Keratinocyte (primary cell): ENCODE data around the gene SMIM23. TPM values are rescaled to one million over a fixed set of nuclear protein-coding genes. Genes with fewer than 3 reads are reported as not detected.

Experiments used
- DNase-seq: peaks from one replicate; pipeline ENCODE4 v3.0.0-alpha.2; 2011; ENCODE audit warnings: low read depth, missing footprints, low spot score
- FAIRE-seq: peaks from 2 replicates; lab custom pipeline; 2011; peaks lifted over from hg19 to GRCh38; lab: Jason Lieb, UNC
- H2AFZ ChIP-seq: 2 replicates; pipeline ENCODE4 v1.6.0; 2012; ENCODE audit warnings: low read length, control low read depth, inconsistent platforms; ENCODE audit not compliant: control insufficient read depth
- H3K27ac ChIP-seq: 2 replicates; pipeline ENCODE4 v1.5.1; 2011; ENCODE audit warnings: low read length; ENCODE audit not compliant: control insufficient read depth, insufficient read depth
- H3K27me3 ChIP-seq: 3 replicates; pipeline ENCODE4 v1.6.0; 2011; ENCODE audit warnings: low read length; ENCODE audit not compliant: control insufficient read depth, insufficient read depth; ENCODE audit errors: extremely low read depth
- H3K36me3 ChIP-seq, 2 experiments: 2 replicates in 1 of 2; 3 replicates in 1 of 2; pipeline ENCODE4 v1.5.1; 2011; ENCODE audit warnings: low read length in 2 of 2, mild to moderate bottlenecking in 1 of 2; ENCODE audit not compliant: control insufficient read depth in 2 of 2, insufficient read depth in 2 of 2; ENCODE audit errors: extremely low read depth in 1 of 2
- H3K4me1 ChIP-seq: 3 replicates; pipeline ENCODE4 v1.5.1; 2011; ENCODE audit warnings: low read length; ENCODE audit not compliant: control insufficient read depth, insufficient read depth; ENCODE audit errors: extremely low read depth
- H3K4me2 ChIP-seq: 3 replicates; pipeline ENCODE4 v1.6.0; 2011; ENCODE audit warnings: low read depth, low read length; ENCODE audit not compliant: control insufficient read depth, insufficient read depth; ENCODE audit errors: extremely low read depth
- H3K4me3 ChIP-seq, 3 experiments: fragments of 200-600 bp in 1 of 3; sonication (generic) in 1 of 3; 2 replicates in 2 of 3; 3 replicates in 1 of 3; pipeline ENCODE4 v1.5.1; 2011 to 2016; ENCODE audit warnings: low read length in 3 of 3, mild to moderate bottlenecking in 3 of 3, control low read depth in 2 of 3, inconsistent platforms in 1 of 3, low read depth in 1 of 3, mixed read lengths in 1 of 3, mixed run types in 1 of 3, moderate library complexity in 1 of 3; ENCODE audit not compliant: control insufficient read depth in 2 of 3, insufficient read depth in 2 of 3; ENCODE audit errors: extremely low read depth in 1 of 3
- H3K79me2 ChIP-seq: 2 replicates; pipeline ENCODE4 v1.6.0; 2012; ENCODE audit warnings: low read length; ENCODE audit not compliant: control insufficient read depth, insufficient read depth
- H3K9ac ChIP-seq: 3 replicates; pipeline ENCODE4 v1.6.0; 2011; ENCODE audit warnings: low read length; ENCODE audit not compliant: control insufficient read depth, insufficient read depth; ENCODE audit errors: extremely low read depth
- H3K9me1 ChIP-seq: 3 replicates; pipeline ENCODE4 v1.6.0; 2011; ENCODE audit warnings: low read length; ENCODE audit not compliant: control insufficient read depth, insufficient read depth; ENCODE audit errors: extremely low read depth
- H3K9me3 ChIP-seq: 2 replicates; pipeline ENCODE4 v1.5.1; 2012; ENCODE audit warnings: low read depth, low read length; ENCODE audit not compliant: control insufficient read depth
- H4K20me1 ChIP-seq: 3 replicates; pipeline ENCODE4 v1.6.0; 2011; ENCODE audit warnings: low read length; ENCODE audit not compliant: control insufficient read depth, insufficient read depth; ENCODE audit errors: extremely low read depth
- CTCF ChIP-seq, 3 experiments: IDR thresholded peaks in 1 of 3; conservative IDR thresholded peaks in 1 of 3; optimal IDR thresholded peaks in 1 of 3; 2 replicates in 2 of 3; 3 replicates in 1 of 3; pipeline versions ENCODE3 to v1.5.1; 2011; ENCODE audit warnings: low read length in 3 of 3, mild to moderate bottlenecking in 3 of 3, moderate library complexity in 2 of 3, control low read depth in 1 of 3, inconsistent platforms in 1 of 3; ENCODE audit not compliant: insufficient read depth in 2 of 3; ENCODE audit errors: extremely low read depth in 1 of 3
- EZH2 ChIP-seq: IDR thresholded peaks from one replicate; pipeline ENCODE4 v1.6.1; 2012; ENCODE audit warnings: inconsistent platforms, mild to moderate bottlenecking, low read length, moderate library complexity
- dilution Hi-C: fragments of 300-500 bp; cut with MboI; formaldehyde crosslinking; loops from one replicate; pipeline ENCODE4 v1.7.0; 2020; ENCODE audit warnings: low sequenced_read_pairs; ENCODE audit not compliant: extremely low pct_ligation_motif_present
- polyA plus RNA-seq, 5 experiments: library from polyadenylated mRNA; depleted of rRNA in 3 of 5; stranded (reverse) in 3 of 5; stranded (forward) in 1 of 5; unstranded in 1 of 5; fragments of >200 nt; gene quantifications; 1 replicate in 1 of 5; 2 replicates in 3 of 5; 3 replicates in 1 of 5; pipeline versions ENCODE4 v1.2.1 to v1.2.3, GENCODE V29; 2011 to 2012; ENCODE audit warnings: missing spikeins in 2 of 5, low read depth in 1 of 5, low replicate concordance in 1 of 5

Gene SMIM23
- polyA plus RNA-seq, 1 donor (not counting 4 experiments of a cell fraction or from before 2014, with no cell fraction given): not detected

GRCh38 chr5:171794470-171794960, 8.9 kb downstream of the SMIM23 start:
- dilution Hi-C loops: loop anchor here (5.0 kb wide), 1 partner anchor 72 kb away; no protein-coding TSS in a partner anchor
- H3K4me2 ChIP-seq: no peak overlapping the region

GRCh38 chr5:171795381-171795780, 9.8 kb downstream of the SMIM23 start:
- Histone ChIP-seq H3K36me3 (no peaks in the 10 kb centered on the region), H3K79me2 (no peaks in the 10 kb centered on the region), H3K27me3 (peaks cover 5% of the 10 kb centered on the region), H4K20me1 (no peaks in the 10 kb centered on the region), H3K27ac (no peak overlapping the region), H3K4me1 (no peaks in the 10 kb centered on the region), H3K4me3 (no peak overlapping the region), H3K9ac (no peak overlapping the region), H3K9me1 (no peaks in the 10 kb centered on the region), H3K9me3 (no peaks in the 10 kb centered on the region), H3K4me2 (no peak overlapping the region), H2AFZ (no peak overlapping the region)
- no peak for DNase-seq
- TF ChIP-seq EZH2: no peak
- TF ChIP-seq CTCF (optimal IDR thresholded peaks at IDR 0.05 in 1 of 3, IDR thresholded peaks at IDR 0.05 in 1 of 3, conservative IDR thresholded peaks at IDR 0.05 in 1 of 3; ENCODE audit: extremely low read depth in 1 of 3, insufficient read depth in 2 of 3, low read length in 3 of 3): no peak
- dilution Hi-C loops: no loop called here
- FAIRE-seq: no peak

More at GRCh38 chr5:171794470-171794960, 8.9 kb downstream of the SMIM23 start:
- Histone ChIP-seq H3K9ac (no peak overlapping the region), H3K79me2 (no peaks in the 10 kb centered on the region), H3K9me3 (no peaks in the 10 kb centered on the region), H3K27me3 (peaks cover 5% of the 10 kb centered on the region), H3K4me3 (no peak overlapping the region), H2AFZ (no peak overlapping the region), H4K20me1 (no peaks in the 10 kb centered on the region), H3K9me1 (no peaks in the 10 kb centered on the region), H3K4me1 (no peaks in the 10 kb centered on the region), H3K36me3 (no peaks in the 10 kb centered on the region), H3K27ac (no peak overlapping the region)
- DNase-seq: no peak
- FAIRE-seq: no peak
- TF ChIP-seq EZH2 (no peak), CTCF (optimal IDR thresholded peaks at IDR 0.05 in 1 of 3, IDR thresholded peaks at IDR 0.05 in 1 of 3, conservative IDR thresholded peaks at IDR 0.05 in 1 of 3; ENCODE audit: extremely low read depth in 1 of 3, insufficient read depth in 2 of 3, low read length in 3 of 3) (no peak)
